K562 (cell line): ENCODE data around the gene FEM1B. TPM values are rescaled to one million over a fixed set of nuclear protein-coding genes. Genes with fewer than 3 reads are reported as not detected.
A peak's percentile ranks its signal among the peaks of the same experiment; 100 is the strongest.

Experiments
- CCNT2 ChIP-seq: IDR thresholded peaks from 2 replicates; pipeline ENCODE4 v1.6.1; 2011; ENCODE audit warnings: borderline replicate concordance, low read depth, mild to moderate bottlenecking, moderate library complexity, mixed read lengths, low read length; ENCODE audit not compliant: insufficient read length; ENCODE audit errors: extremely low read depth
- EHMT2 ChIP-seq: fragments of 450-650 bp; IDR thresholded peaks from 2 replicates; pipeline ENCODE4 v1.6.1; 2018; ENCODE audit warnings: antibody characterized with exemption
- ELF4 ChIP-seq: fragments of 450-650 bp; formaldehyde crosslinking; IDR thresholded peaks from 2 replicates; pipeline ENCODE4 v1.4.0; 2022; ENCODE audit warnings: missing genetic modification characterization
- ETV1 ChIP-seq: fragments of 450-650 bp; conservative IDR thresholded peaks from 2 replicates; pipeline ENCODE4 v1.6.1; 2016; ENCODE audit warnings: missing genetic modification characterization, control low read depth, low read depth, missing compliant biosample characterization
- FOXJ2 ChIP-seq: fragments of 200-800 bp; sonication (Bioruptor generic); IDR thresholded peaks from 2 replicates; pipeline ENCODE4 v1.6.1; 2016; ENCODE audit warnings: missing genetic modification characterization, missing compliant biosample characterization
- FOXP1 ChIP-seq: sonication (generic); formaldehyde crosslinking; IDR thresholded peaks from 2 replicates; pipeline ENCODE4 v1.8.0; 2022; ENCODE audit warnings: mild to moderate bottlenecking, missing genetic modification reagents
- GTF3C2 ChIP-seq: IDR thresholded peaks from 3 replicates; pipeline ENCODE4 v1.6.1; 2011; ENCODE audit warnings: borderline replicate concordance, mild to moderate bottlenecking, moderate library complexity; ENCODE audit not compliant: insufficient read length; ENCODE audit errors: extremely low read depth
- HNRNPK ChIP-seq: fragments of 200-400 bp; formaldehyde crosslinking; IDR thresholded peaks from one replicate; pipeline ENCODE4 v1.6.1; 2018; ENCODE audit warnings: mild to moderate bottlenecking, low read depth, low read length; ENCODE audit not compliant: poor library complexity, severe bottlenecking
- IRF2 ChIP-seq: sonication (generic); formaldehyde crosslinking; IDR thresholded peaks from 2 replicates; pipeline ENCODE4 v1.8.1; 2022; ENCODE audit warnings: mild to moderate bottlenecking, missing genetic modification reagents
- KDM2B ChIP-seq: fragments of 250-450 bp; sonication (Bioruptor Pico); IDR thresholded peaks from 2 replicates; pipeline ENCODE4 v1.8.0; 2021; ENCODE audit warnings: mild to moderate bottlenecking, moderate library complexity
- NFXL1 ChIP-seq: fragments of 450-650 bp; formaldehyde crosslinking; IDR thresholded peaks from 2 replicates; pipeline ENCODE4 v1.4.0; 2021; ENCODE audit warnings: mild to moderate bottlenecking
- POLR2A ChIP-seq: fragments of 450-650 bp; conservative IDR thresholded peaks from 2 replicates; pipeline ENCODE4 v1.6.1; 2016
- POU5F1 ChIP-seq: fragments of 150-350 bp; IDR thresholded peaks from 2 replicates; pipeline ENCODE4 v1.6.1; 2014; ENCODE audit warnings: borderline replicate concordance, low read length, low read depth, mild to moderate bottlenecking; ENCODE audit not compliant: partially characterized antibody
- PRDM10 ChIP-seq: fragments of 450-650 bp; IDR thresholded peaks from 2 replicates; pipeline ENCODE4 v1.6.1; 2018; ENCODE audit not compliant: partially characterized antibody
- PYGO2 ChIP-seq: fragments of 450-650 bp; IDR thresholded peaks from 2 replicates; pipeline ENCODE4 v1.6.1; 2016; ENCODE audit warnings: mild to moderate bottlenecking, missing genetic modification characterization, moderate library complexity, missing compliant biosample characterization
- SAFB2 ChIP-seq: fragments of 200-400 bp; formaldehyde crosslinking; IDR thresholded peaks from 2 replicates; pipeline ENCODE4 v1.6.1; 2018; ENCODE audit warnings: borderline replicate concordance, low read length, low read depth, moderate library complexity; ENCODE audit not compliant: severe bottlenecking
- SIRT6 ChIP-seq: IDR thresholded peaks from one replicate; pipeline ENCODE4 v1.6.1; 2012; ENCODE audit warnings: low read depth, mild to moderate bottlenecking, control low read depth, inconsistent platforms, low read length, moderate library complexity
- SLC30A9 ChIP-seq: fragments of 250-450 bp; sonication (Bioruptor Pico); IDR thresholded peaks from 2 replicates; pipeline ENCODE4 v1.8.0; 2022; ENCODE audit warnings: mild to moderate bottlenecking, moderate library complexity
- SRF ChIP-seq, 2 experiments: fragments of 250-450, 450-650 bp in 1 of 2; sonication (Bioruptor Pico) in 1 of 2; sonication (generic) in 1 of 2; formaldehyde crosslinking; IDR thresholded peaks; 2 replicates each; pipeline versions ENCODE4 v1.5.0 to v1.5.1; 2020 to 2022; ENCODE audit warnings: mild to moderate bottlenecking in 1 of 2, missing genetic modification reagents in 1 of 2
- SUPT5H ChIP-seq: fragments of 450-650 bp; IDR thresholded peaks from 2 replicates; pipeline ENCODE4 v1.6.1; 2016
- TAF15 ChIP-seq: fragments of 200-400 bp; formaldehyde crosslinking; IDR thresholded peaks from 2 replicates; pipeline ENCODE4 v1.6.1; 2017; ENCODE audit warnings: mild to moderate bottlenecking, low read depth, low read length, moderate library complexity
- ZNF253 ChIP-seq: fragments of 250-450 bp; sonication (Bioruptor Pico); conservative IDR thresholded peaks from 2 replicates; pipeline ENCODE4 v1.6.1; 2021; ENCODE audit warnings: mild to moderate bottlenecking
- ZSCAN32 ChIP-seq: fragments of 450-650 bp; formaldehyde crosslinking; IDR thresholded peaks from 2 replicates; pipeline ENCODE4 v1.4.0; 2020; ENCODE audit warnings: mild to moderate bottlenecking, moderate library complexity
- polyA plus RNA-seq, 8 experiments: library from polyadenylated mRNA; depleted of rRNA in 4 of 8; stranded (reverse) in 5 of 8; unstranded in 3 of 8; fragments of >200 nt; fragmentation: Nextera tagmentation in 2 of 8; fragmentation: Illumina TruSeq in 1 of 8; extraction: Ambion mirVana in 2 of 8; extraction: Trizol in 1 of 8; gene quantifications; 2 replicates each; pipeline versions ENCODE4 v1.2.1 to v1.2.3, GENCODE V29; 2011 to 2014; ENCODE audit warnings: inconsistent platforms in 1 of 8, missing spikeins in 1 of 8
- total RNA-seq, 7 experiments: library from RNA; depleted of rRNA in 6 of 7; stranded (reverse); fragments of >200 nt in 6 of 7; fragmentation: Illumina TruSeq in 2 of 7; extraction: Trizol in 2 of 7; gene quantifications; 2 replicates each; pipeline versions ENCODE4 v1.2.1 to v1.2.3, GENCODE V29; 2011 to 2021; ENCODE audit warnings: low replicate concordance in 1 of 7

FEM1B gene
- total and polyA plus RNA-seq, 9 of the 15 experiments (the other 6 are each of a cell fraction or from before 2014, with no cell fraction given) = 5.9 to 61.6 (median 20.1) TPM

GRCh38 chr15:68277603-68278344, at the start of gene FEM1B (continued):
- TF ChIP-seq PRDM10 (peak; percentile 81), TAF15 (no peak), GTF3C2 (no peak), ELF4 (peak; percentile 48; the same call in 1 of the 2 replicates), SLC30A9 (no peak), SRF (CRISPR knock-in tag; IDR thresholded peaks at IDR 0.05) (no peak), SUPT5H (peak; percentile 92), CCNT2 (no peak), KDM2B (CRISPR knock-in tag) (no peak), HNRNPK (no peak), NFXL1 (CRISPR knock-in tag) (no peak), POU5F1 (peak; percentile 53), SIRT6 (no peak), EHMT2 (peak; percentile 94), PYGO2 (no peak), FOXJ2 (tag) (no peak), SAFB2 (no peak), FOXP1 (CRISPR knock-in tag) (peak; percentile 73; the same call in 1 of the 2 replicates), ZSCAN32 (no peak), IRF2 (CRISPR knock-in tag) (no peak), ETV1 (tag) (peak; percentile 73), ZNF253 (CRISPR knock-in tag) (no peak), POLR2A (peak; percentile 91)
